NCI-H82 treated with DMSO at 0.1 percent for 48 hours (cell line): Measurements from ENCODE around the gene ZNF205.
A peak's percentile ranks its signal among the peaks of the same experiment; 100 is the strongest.

ENCODE experiments used
- DNase-seq: peaks from one replicate; lab custom pipeline; 2025; ENCODE audit not compliant: unreplicated experiment; lab: John Stamatoyannopoulos, UW

The ZNF205 gene

DNA sequence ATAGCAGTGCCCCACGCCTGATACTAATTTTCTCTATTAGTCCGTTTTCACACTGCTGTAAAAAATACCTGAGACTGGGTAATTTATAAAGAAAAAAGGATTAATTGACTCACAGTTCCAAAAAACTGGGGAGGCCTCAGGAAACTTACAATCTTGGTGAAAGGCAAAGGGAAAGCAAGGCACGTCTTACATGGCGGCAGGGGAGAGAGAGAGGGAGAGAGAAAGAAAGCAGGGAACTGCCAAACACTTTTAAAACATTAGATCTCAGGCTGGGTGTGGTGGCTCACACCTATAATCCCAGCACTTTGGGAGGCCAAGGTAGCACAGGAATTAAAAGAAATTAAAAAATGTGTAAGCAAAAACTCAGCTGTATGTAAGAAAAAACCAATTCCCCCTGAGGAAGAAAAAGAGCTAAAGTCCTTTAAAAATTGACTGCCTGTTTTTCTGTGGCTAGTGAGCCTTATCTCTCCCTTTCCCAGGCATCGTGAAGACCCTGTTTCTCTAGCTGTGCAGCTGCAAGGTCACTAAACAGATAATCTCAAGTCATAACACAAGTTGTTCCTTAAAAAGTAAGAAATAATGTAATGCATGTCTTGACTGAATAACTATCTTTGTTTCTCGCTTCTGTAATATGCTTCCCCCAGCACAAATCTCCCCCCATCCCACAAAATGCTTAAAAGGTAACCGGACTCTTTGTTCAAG is 27.3 kb upstream of the ZNF205 start:
- no peak for DNase-seq

DNA sequence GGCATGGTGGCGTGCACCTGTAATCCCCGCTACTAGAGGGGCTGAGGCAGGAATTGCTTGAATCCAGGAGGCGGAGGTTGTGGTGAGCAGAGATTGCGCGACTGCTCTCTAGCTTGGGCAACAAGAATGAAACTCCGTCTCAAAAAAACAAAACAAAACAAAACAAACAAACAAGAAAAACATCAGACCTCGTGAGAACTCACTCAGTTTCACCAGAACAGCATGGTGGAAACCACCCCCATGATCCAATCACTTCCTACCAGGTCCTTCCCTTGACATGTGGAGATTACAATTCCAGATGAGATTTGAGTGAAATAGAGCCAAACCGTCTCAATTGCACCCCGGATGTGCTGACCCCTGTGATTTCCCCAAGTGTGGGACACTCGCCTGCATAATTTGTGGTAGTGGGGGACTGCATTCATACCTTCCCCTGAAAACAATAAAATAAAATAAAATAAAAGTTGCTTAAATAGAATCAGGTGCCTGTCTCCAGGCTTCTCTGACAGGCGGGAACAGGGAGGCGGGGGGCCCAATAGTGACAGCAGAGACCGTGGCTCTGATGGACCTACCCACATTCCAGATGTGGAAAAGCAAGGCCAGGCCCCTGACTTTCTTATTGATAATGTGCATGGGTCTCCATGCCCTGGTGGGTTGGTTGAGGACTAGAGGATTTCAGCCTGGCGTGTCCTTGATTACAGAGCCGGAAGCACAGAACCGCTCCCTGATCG is 26.4 kb upstream of the ZNF205 start:
- DNase-seq = no peak

DNA sequence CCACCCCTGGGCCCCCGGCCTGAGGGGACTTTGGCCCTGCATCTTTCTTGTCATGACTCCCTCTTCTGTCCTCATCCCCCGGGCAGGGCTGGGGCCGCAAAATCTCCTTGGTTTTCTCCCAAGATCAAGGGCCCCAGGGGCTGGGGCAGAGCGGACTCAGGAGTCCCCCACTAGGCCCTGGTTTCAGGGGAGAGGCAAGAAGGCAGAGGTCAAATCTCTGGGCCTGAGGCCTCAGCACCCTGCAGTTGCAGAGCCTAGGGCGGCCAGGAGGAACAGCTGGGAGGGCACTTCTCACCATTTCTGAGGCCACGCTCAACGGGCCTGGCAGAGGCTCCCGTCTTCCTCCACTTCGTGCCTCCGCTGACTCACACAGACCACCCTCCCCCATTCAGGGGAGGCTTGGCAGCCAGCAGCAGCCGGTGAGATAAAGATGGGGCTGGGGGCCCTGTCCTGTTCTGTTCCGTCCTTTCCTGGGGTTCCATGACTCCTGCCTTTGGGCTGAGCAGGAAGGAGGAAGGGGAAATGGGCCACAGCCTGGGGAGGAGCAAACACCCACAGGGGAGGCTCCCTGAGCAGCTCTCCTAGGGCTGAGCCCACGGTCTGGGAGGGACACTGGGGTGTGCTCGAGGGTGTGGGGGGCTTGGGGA is 25.7 kb upstream of the ZNF205 start:
- DNase-seq = no peak

DNA sequence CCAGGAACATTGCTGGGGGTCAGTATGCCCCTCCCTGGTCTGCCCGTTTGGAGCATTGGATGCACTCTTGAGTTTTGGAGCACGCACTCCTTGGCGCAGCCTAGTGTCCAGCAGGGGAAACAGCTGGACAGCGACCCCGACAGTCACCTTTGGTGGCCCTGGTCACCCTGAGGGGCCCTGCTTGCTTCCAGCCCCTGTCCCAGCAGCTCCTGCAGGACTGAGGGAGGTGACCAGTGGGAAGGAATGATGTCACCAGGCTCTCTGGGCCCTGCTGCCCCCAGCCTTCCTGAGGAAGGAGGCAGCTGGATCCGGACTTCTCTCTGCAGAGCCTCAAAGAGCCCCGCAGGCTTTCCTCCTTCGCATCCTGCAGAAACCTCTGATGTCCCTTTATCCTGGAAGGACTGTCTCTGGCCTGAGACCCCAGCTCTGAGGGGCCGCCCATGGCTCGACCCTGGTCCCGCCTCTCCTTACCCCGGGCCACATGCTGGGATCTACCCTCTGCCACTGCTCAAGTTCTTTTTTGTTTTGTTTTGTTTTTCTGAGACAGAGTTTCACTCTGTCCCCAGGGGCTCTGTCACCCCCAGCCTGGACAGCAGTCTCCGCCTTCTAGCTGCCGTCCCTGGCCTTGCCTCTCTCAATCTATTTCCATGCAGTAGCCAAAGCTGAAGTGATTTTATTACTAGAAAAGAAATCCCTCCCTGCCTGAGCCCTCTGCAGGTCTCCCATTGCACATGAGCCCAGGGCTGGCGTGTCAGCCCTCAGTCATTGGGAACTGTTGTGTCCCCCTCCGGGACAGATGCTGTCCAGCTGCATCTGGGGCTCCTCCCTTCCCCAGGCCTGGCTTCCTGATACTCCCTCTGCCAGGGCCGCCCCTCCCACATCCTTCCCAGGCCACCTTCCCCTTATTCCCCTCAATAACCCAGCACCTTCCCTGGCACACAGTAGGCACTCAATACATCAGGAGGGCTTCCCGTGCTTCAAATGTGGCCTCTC is 24.8 kb upstream of the ZNF205 start:
- no peak for DNase-seq

DNA sequence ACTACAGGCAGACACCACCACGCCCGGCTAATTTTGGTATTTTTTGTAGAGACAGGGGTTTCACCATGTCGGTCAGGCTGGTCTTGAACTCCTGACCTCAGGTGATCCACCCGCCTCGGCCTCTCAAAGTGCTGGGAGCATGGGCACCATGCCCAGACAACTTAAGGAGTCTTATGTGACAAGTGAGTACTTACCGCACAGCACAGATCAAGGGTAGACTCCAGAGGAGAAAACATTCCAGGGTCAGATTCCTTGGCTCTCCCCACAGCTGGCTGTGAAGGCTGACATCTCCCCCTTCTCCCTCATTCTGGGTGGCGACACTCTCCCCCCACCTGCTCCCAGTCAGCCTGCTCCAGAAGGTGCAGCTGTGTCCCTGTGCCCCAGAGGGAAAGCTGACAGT is 23.9 kb upstream of the ZNF205 start:
- no peak for DNase-seq

DNA sequence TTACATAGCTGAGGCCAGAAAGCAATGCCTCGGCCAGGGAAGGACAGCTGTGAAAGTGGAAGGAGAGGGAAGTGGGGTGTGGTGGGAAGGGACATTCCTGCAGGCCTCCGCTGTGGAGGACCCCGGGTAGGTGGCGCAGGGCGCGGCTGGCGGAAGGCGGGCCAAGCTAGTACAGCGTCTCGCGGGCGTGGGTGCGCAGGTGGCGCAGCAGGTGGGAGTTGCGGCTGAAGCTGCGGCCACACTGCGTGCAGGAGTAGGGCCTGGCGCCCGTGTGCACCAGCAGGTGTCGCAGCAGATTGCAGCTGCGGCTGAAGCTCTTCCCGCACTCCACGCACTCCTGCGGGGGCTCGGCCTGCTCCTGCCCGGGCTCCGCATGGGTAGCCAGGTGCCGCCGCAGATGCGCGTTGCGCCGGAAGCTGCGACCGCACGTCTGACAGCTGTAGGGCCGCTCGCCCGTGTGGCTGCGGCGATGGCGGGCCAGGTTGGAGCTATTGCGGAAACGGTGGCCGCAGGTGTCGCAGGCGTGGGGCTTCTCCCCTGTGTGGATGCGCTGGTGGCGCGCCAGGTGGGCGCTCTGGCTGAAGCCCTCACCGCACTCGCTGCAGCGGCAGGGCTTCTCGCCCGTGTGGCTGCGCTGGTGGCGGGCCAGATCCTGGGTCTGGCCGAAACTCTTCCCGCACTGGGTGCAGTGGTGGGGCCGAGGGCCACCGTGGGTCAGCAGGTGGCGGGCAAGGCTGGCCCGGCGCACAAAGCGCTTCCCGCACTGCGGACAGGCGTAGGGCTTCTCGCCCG is 23.3 kb upstream of the ZNF205 start:
- DNase-seq = no peak

DNA sequence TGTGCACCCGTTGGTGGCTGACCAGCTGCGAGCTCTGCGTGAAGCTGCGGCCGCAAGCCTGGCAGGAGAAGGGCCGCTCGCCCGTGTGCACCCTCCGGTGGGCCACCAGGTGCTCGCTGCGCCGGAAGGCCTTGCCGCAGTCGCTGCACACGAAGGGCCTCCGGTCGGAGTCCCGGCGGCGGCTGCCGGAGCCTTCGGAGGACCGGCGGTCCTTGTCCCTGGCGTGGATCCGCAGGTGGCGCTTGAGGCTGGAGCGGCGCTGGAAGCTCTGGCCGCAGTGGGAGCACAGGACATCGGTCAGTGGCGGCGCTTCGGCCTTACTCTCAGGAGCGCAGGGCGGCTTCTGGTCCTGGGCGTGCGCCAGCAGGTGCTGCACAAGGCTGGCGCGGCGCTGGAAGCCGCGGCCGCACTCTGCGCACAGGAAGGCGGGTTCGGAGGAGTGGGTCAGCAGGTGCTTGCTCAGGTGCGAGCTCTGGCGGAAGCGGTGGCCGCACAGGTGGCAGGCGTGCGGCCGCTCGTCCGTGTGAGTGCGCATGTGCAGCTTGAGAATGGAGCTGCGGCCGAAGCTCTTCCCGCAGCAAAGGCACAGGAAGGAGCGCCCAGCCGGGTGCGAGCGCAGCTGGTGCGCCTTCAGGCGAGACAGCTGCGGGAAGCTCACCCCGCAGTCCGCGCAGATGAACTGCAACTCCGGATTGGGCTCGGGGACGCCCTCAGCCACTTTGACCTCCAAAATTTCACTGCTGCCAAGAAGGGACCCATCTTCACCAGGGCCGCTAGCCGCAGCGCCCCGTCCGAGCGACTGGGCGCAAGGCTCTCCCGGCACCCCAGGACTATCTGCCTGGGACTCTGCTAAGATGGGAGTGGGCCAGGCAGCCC is 22.4 kb upstream of the ZNF205 start:
- DNase-seq = no peak

DNA sequence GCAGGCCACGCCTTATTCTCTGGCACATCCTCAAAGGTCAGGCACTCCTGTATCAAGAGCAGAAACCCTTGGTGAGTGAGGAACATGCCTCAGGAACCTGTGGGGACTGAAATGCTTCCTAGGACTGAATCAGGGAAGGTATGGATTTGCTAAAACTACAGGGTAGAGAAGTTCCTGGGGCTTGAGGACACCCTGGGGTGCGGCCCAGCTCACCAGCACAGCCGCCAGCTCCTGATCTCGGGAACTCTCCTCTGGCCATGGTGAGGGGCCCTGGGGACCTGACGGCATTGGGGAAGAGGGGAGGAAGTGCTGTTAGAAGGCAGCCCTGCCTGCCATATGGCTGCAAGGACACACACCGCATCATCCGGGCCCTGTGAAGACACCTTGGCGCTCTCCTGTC is 20.8 kb upstream of the ZNF205 start:
- DNase-seq = no peak

DNA sequence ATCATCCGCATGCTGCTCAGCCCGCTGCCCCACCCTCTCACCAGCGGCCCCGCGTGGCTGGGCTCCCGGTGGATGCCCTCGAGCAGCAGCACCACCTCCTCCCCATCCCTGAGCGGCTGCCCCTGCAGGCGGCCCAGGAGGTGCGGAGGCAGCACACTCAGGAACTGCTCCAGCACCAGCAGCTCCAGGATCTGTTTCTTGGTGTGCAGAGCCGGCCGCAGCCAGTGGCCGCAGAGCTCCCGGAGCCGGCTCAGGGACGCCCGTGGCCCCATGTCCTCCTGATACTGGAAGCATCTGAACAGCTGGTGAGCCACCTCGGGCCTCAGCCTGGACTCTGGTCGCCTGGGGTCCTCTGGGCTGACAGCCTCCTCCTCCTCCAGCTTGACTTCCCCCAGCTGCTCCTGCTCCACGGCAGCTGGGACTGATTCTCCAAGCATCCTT is 19.9 kb upstream of the ZNF205 start:
- no peak for DNase-seq

DNA sequence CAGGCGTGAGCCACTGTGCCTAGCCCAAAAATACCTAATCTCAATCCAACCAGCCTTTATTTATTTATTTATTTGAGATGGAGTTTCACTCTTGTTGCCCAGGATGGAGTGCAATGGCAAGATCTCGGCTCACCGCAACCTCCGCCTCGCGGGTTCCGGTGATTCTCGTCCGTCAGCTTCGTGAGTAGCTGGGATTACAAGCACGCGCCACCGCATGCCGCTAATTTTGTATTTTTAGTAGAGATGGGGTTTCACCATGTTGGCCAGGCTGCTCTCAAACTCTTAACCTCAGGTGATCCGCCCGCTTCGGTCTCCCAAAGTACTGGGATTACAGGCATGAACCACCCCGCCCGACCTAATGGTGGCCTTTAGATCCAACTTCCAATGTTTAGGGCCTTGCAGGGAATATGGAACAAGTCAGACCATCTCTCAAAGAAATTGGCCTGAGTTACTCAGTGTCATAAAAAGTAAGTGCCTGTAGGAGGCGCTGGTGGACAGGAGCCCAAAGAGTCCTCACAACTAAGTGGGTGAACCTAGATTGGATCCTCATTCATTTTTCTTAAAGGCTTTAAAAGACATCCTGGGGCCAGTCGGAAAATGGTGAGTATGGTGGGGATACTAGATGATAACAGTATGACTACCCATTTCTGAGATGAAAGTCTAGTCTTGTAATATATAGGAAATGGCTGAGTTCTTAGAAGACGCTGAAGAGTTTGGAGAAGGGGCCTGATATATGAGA is 17.9 kb upstream of the ZNF205 start:
- DNase-seq = no peak

DNA sequence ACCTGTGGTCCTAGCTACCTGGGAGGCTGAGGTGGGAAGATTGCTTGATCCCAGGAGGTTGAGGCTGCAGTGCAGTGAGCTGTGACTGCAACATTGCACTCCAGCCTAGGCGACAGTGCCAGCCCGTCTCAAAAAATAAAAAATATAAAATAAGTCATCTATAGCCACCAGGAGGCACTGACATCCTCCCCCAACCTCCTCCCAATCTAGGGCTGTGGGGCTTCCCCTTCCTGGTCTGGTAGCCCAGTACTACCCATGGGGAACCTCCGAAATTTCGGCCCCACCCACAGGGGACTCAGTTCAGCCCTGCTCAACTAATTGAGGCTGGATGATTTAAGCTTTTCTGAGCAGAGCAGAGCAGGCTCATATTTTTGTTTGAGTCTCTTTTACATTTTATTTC is 16.5 kb upstream of the ZNF205 start:
- no peak for DNase-seq

DNA sequence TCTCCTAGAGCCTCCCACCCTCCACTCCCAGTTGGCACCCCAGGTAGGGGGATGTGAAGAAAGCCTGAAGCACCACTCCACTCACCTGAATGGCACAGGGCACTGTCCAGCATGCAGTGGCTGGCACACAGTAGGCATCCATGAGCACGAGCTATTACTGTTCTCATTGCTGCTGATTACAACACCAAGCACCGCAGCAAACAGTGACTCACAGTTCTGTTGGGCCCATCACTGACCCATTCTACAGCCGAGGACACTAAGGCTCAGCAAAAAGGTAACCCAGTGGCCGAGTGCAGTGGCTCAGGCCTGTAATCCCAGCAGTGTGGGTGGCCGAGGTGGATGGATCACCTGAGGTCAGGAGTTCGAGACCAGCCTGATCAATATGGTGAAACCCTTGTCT is 16.0 kb upstream of the ZNF205 start:
- no peak for DNase-seq

DNA sequence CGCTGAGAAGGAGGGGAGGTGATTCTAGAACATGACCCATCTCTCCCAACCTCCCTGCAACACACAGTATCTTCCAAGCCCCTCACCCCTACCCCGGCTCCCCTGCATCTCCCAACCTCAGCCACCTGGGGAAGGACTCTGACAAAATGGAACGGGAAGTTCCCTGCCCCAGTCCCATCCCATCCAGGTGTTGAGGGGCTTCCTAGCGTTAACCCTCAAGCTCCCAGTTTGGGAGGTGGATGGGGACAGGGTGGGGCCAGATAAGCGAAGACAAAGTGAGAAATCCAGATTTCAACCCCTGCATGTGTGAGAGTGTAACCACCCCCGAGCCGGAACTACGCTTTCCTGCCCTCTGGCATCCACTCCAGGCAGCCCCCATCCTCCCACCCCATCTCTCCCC is 15.1 kb upstream of the ZNF205 start:
- no peak for DNase-seq

DNA sequence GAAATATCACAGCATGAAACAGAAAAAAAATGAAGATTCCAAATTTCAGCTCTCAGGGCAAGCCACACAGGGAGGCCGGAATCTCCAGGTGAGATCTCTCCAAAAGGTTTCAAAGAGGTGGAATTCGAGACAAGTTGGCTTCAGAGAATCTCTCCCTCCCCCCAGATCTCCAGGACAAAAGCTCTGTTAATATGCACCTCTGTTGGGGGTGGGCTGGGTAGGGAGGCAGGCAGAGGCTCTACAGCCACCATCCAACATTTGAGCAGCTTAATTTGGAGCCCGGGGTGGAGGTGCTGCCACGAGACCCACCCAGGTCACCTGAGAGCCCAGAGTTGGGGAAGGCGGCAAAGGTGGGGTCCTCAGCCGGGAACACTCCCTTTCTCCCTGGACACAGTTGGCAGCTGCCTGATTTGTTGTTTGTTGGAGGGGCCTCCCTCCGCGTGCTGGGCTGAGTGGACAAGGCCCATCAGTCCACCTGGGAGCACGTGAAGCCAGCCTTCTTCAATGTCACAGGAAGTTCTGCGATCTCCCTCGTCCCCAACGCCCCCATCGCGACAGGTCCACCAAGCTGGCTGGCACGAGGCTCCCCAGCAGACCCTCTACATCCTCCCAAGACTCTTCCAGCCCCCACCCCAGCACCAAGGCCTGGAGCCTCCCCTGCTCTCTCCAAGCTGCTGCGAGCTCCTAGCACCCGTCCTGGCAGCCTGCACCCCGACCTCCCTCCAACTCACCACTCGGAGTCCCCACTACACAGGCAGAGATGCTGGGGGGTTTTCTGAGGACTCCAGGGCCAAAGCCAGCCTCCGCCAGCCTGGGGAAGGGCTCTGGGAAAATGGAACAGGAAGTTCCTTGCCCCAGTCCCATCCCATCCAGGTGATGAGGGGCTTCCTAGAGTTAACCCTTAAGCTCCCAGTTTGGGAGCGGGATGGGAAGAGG is 13.7 kb upstream of the ZNF205 start, which contains the start of gene ZSCAN10:
ZSCAN10 (minus strand) TSS at position 836 of the 936 bp plus-strand sequence. CDS start 6,357 bp downstream, outside the sequence.
- no peak for DNase-seq

DNA sequence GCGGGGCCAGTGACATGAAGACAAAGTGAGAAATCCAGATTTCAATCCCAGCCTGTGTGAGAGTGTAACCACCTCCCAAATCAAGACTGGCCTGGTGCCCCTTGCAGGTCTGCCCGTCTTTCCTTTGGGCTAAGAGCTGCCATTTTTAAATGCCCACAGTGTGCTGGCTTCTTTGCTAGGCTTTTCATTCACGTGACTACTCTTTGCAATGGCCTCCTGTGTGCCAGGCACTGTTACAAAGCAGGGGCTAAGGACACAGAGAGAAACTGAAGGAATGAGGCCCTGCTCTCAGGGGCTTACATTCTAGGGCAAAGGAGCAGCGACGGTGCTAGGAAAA is 13.0 kb upstream of the ZNF205 start:
- DNase-seq = no peak

DNA sequence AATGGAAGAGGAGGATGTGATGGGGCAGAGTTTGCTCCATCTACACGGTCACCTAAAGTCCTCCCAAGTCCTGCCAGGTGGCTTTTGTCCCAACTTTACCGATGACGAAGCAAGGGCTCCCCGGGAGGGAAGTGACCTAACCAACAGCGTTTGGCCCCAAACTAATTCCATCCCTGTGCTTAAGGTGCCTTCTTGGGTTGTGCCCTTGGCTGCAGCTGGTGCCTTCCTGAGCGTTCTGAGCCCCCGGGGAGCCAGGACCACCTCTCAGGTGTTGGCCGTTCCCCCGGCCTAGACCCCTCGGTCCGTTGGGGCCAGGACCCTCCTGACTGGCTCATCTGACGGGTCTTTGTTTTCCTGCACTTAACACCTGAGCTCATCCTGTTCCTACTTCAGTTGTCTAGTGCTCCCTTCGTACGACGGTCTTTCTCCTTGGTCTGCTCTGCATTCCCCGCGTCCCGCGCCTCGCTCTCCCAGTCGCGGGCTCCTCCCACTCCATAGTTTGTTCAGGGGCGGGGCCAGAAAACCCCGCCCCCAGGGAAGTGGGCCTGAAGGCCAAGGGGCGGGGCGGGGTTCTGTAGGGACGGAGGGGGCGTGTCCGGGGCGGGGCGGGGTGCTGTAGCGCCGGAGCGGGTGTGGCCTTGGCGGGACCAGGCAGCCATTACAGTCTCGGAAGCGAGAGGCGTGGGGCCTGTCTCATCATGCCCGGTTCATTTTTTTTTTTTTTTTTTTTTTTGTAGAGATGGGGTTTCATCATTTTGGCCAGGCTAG is 12.5 kb upstream of the ZNF205 start:
- DNase-seq = peak; percentile 84
